Activated naive CD8-positive, alpha-beta T cell treated with anti-CD3 and anti-CD28 coated beads for 36 hours (primary cell): ENCODE data around the gene CP. TPM values are rescaled to one million over a fixed set of nuclear protein-coding genes. Genes with fewer than 3 reads are reported as not detected.
"Not testable (repeated sequence)": the region's sequence is repeated elsewhere in the genome, so short reads cannot be mapped to it uniquely, and the experiment has no call there.

ENCODE experiments used
- DNase-seq: peaks from one replicate; pipeline ENCODE4 v3.0.0; 2021
- H3K27ac Mint-ChIP-seq: one replicate; pipeline ENCODE4 v1.8.0; 2022; ENCODE audit warnings: mild to moderate bottlenecking, moderate library complexity, mixed read lengths
- H3K27me3 Mint-ChIP-seq: one replicate; pipeline ENCODE4 v1.8.0; 2022; ENCODE audit warnings: mild to moderate bottlenecking, mixed read lengths
- H3K36me3 Mint-ChIP-seq: one replicate; pipeline ENCODE4 v1.8.0; 2021; ENCODE audit warnings: mild to moderate bottlenecking, mixed read lengths
- H3K4me1 Mint-ChIP-seq: one replicate; pipeline ENCODE4 v1.8.0; 2021; ENCODE audit warnings: mixed read lengths
- H3K4me3 Mint-ChIP-seq: one replicate; pipeline ENCODE4 v1.8.0; 2022; ENCODE audit warnings: mild to moderate bottlenecking, moderate library complexity, mixed read lengths
- H3K9me3 Mint-ChIP-seq: one replicate; pipeline ENCODE4 v1.8.0; 2022; ENCODE audit warnings: mixed read lengths
- total RNA-seq, 2 experiments: library from RNA; stranded (reverse); gene quantifications; one replicate each; pipeline ENCODE4 v1.2.3, GENCODE V29; 2021

The CP gene
- total RNA-seq, 2 experiments from 2014 or later, result not detected

DNA sequence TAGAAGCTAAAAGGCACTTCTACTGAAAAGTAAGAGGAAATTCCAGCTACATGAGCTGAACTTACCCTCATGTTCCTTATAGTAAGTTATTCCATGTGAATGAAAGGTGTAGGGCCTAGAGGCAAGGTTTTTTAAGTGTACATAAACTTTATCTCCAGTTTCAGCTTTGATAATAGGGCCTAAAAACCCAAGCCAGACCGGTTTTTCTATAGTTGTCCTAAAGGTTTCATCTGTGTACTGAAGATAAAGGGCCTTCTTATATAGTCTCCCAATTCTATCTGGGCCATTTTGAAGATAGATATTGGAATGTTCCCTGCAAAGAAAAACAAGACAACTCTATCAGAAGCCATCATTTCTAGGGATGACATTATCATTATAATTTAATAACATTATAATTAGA lies 9.2 kb downstream of the CP start:
- Mint-ChIP-seq H3K36me3 (no peaks in the 10 kb centered on the region), H3K4me3 (no peak overlapping the region), H3K27me3 (no peaks in the 10 kb centered on the region), H3K4me1 (no peaks in the 10 kb centered on the region), H3K9me3 (no peaks in the 10 kb centered on the region), H3K27ac (no peak overlapping the region)
- DNase-seq, result no peak

DNA sequence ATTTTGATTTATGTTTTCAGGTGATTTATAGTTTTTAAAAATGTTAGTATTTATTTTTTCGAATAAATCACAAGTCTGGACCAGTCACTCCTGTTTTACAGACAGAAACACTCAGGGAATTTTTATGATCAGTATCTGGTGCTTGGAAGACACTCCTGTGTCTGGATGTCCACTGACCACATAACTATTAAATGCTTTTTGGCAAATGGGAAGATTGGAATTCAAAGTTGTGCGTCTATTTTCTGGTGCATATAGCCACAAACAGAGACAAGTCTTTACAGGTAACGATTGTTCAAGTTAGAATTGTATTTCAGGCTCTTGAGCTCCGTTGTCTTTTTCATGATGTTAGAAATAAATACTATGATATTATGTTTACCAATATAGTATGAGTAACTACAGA lies 12.2 kb downstream of the CP start:
- no peaks in the 10 kb centered on the region for H3K4me1 Mint-ChIP-seq
- peaks cover 18% of the 10 kb centered on the region for H3K27me3 Mint-ChIP-seq
- H3K36me3 Mint-ChIP-seq, result no peaks in the 10 kb centered on the region
- DNase-seq, result no peak
- H3K4me3 Mint-ChIP-seq, result no peak overlapping the region
- no peaks in the 10 kb centered on the region for H3K9me3 Mint-ChIP-seq
- no peak overlapping the region for H3K27ac Mint-ChIP-seq

DNA sequence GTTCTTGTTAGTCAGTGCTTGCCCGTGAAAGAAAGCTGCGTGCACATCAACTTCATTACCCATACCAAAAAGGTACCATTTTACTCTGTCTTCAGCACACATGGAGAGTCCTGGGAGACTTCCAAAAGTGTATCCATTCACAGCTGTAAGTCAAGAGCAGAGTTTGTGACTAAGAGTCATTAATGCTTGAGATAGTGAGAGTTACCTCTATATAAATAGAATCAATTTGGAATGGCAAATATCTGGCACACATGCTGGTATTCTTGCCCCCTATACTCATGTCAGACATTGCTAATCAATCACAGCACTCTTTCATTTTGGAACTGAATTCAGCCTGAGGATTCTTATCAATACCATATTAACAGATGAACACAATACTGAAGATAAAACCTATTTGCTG lies 14.2 kb downstream of the CP start:
- DNase-seq, result no peak
- Mint-ChIP-seq H3K4me3 (no peak overlapping the region), H3K27ac (no peak overlapping the region), H3K36me3 (no peaks in the 10 kb centered on the region), H3K9me3 (no peaks in the 10 kb centered on the region), H3K27me3 (peaks cover 25% of the 10 kb centered on the region), H3K4me1 (peaks cover 9% of the 10 kb centered on the region)

DNA sequence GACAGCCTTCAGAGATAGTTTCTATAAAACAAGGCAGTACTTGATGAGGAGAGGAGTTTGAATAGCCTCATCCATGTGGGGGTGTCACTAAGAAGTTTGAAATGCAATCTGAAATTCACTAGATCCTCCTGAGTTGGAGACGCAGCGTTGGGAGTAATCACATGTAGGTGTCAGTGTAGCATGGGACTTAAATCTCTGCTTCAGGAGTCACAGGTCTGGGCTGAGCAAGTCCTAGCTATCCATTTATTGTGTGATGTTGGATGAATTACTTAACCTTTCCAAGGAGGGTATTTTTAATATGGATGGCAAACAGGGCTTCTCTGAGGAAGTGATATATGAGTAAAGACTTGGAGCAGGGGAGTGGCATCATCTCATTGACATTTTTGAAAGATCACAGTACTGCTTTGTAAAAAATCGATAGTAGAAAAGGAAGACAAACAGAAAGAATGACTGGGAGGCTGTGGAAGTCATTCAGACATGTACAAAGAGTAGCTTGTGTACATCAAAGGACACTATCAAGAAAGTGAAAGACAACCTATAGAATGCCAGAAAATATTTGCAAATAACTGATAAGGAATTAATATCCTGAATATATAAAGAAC lies 17.1 kb downstream of the CP start:
- H3K36me3 Mint-ChIP-seq, result no peaks in the 10 kb centered on the region
- peaks cover 12% of the 10 kb centered on the region for H3K4me1 Mint-ChIP-seq
- H3K27me3 Mint-ChIP-seq, result peaks cover 32% of the 10 kb centered on the region
- no peak for DNase-seq
- no peak overlapping the region for H3K27ac Mint-ChIP-seq
- no peaks in the 10 kb centered on the region for H3K9me3 Mint-ChIP-seq
- H3K4me3 Mint-ChIP-seq, result no peak overlapping the region

DNA sequence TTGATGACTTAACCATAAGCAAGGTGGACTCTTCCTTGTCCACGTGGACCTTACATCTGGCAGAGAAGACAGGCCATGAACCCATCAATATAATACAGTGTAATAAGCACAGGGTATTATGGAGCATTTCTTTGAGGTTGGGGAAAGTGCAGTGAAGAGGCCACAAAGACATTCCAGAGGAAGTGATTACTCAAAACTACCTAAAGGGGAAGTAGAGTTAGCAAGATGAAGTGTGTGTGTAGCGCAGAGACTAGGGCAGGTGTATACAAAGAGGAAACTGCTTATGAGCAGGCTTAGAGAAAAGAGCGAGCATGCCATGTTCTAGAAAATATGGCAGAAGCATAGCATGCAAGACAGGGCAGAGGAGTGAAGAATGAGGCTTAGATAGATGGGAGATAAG lies 17.9 kb downstream of the CP start:
- H3K4me1 Mint-ChIP-seq, result peaks cover 12% of the 10 kb centered on the region
- H3K4me3 Mint-ChIP-seq, result no peak overlapping the region
- no peaks in the 10 kb centered on the region for H3K36me3 Mint-ChIP-seq
- peaks cover 34% of the 10 kb centered on the region for H3K27me3 Mint-ChIP-seq
- DNase-seq, result no peak
- H3K9me3 Mint-ChIP-seq, result no peaks in the 10 kb centered on the region
- H3K27ac Mint-ChIP-seq, result no peak overlapping the region

DNA sequence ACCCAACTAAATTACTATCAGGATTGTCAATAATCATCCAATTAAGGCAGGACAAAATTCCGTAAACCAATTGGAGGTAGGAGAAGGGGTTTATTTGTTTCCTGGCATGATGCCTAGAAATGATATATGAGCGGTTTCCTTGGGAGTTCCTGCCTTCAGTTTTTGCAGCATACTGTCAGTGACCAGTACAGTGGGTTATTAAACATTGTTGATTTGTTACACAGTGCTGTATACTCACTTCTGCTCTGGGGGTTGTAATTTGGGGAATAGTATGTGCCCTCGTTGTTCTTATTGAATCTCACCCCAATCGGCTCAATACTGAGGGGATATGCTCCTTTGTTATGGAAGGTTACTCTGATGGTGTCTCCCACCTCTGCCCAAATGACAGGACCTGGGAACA lies 22.2 kb downstream of the CP start:
- Mint-ChIP-seq H3K9me3 (no peaks in the 10 kb centered on the region), H3K4me1 (peaks cover 12% of the 10 kb centered on the region), H3K27ac (no peak overlapping the region), H3K36me3 (no peaks in the 10 kb centered on the region), H3K4me3 (no peak overlapping the region), H3K27me3 (peaks cover 20% of the 10 kb centered on the region)
- DNase-seq, result no peak

DNA sequence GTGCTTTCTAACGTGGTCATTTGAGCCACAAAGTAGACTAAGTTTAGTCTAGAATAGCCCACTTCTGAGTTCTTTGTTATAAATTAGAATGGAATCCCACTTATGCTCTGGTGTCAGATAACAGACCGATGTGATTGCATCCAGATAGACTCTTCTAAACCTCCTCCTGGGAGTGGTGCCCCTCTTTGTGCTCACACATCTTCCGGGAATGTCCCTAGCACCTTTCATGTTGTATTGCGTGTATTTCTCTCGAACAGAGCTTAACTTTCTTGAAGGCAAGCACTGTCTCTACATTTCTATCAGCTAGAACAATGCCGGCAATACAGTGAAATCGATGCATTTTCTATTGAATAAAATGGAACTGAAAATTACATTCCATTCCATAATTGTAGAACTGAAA lies 23.0 kb downstream of the CP start:
- H3K36me3 Mint-ChIP-seq, result no peaks in the 10 kb centered on the region
- no peaks in the 10 kb centered on the region for H3K9me3 Mint-ChIP-seq
- H3K27me3 Mint-ChIP-seq, result peaks cover 16% of the 10 kb centered on the region
- peaks cover 5% of the 10 kb centered on the region for H3K4me1 Mint-ChIP-seq
- DNase-seq, result no peak
- no peak overlapping the region for H3K27ac Mint-ChIP-seq
- no peak overlapping the region for H3K4me3 Mint-ChIP-seq

DNA sequence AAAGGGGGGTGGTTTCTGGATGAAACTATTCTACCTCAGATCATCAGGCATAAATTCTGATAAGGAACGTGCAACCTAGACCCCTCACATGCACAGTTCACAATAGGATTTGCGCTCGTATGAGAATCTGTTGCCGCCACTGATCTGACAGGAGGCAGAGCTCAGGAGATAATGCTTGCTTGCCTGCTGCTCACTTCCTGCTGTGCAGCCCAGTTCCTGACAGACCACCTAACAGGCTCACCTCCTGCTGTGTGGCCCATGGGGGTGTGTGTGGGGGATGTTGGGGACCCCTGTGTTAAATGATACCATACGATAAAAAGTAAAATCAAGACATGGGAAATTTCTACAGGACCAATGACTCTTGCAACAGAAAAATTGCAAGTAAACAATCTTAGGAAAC lies 24.0 kb downstream of the CP start:
- DNase-seq, result no peak
- peaks cover 3% of the 10 kb centered on the region for H3K4me1 Mint-ChIP-seq
- H3K4me3 Mint-ChIP-seq, result no peak overlapping the region
- no peak overlapping the region for H3K27ac Mint-ChIP-seq
- no peaks in the 10 kb centered on the region for H3K9me3 Mint-ChIP-seq
- H3K27me3 Mint-ChIP-seq, result peaks cover 14% of the 10 kb centered on the region
- H3K36me3 Mint-ChIP-seq, result no peaks in the 10 kb centered on the region

DNA sequence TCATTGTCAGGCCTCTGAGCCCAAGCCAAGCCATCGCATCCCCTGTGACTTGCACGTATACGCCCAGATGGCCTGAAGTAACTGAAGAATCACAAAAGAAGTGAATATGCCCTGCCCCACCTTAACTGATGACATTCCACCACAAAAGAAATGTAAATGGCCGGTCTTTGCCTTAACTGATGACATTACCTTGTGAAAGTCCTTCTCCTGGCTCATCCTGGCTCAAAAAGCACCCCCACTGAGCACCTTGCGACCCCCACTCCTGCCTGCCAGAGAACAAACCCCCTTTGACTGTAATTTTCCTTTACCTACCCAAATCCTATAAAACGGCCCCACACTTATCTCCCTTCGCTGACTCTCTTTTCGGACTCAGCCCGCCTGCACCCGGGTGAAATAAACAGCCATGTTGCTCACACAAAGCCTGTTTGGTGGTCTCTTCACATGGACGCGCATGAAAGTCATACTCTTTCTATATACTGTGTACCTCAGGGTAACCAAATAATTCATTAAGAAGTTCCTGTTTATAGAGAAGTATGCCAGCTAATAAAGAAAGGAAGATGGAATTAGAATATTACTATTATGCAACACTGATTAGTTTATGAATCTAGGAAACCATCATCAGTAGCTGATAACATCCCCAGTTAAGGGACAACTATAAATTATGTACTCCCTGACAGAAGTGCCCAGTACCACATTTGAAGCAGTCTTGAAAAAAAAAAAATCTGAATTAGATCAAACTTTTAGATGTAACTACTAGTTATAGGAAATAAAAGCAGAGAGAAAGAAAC lies 24.6 kb downstream of the CP start:
- not testable (repeated sequence) for H3K4me3 Mint-ChIP-seq, H3K36me3 Mint-ChIP-seq, H3K4me1 Mint-ChIP-seq, H3K27ac Mint-ChIP-seq, DNase-seq, H3K9me3 Mint-ChIP-seq
- H3K27me3 Mint-ChIP-seq, result peaks cover 13% of the 10 kb centered on the region

DNA sequence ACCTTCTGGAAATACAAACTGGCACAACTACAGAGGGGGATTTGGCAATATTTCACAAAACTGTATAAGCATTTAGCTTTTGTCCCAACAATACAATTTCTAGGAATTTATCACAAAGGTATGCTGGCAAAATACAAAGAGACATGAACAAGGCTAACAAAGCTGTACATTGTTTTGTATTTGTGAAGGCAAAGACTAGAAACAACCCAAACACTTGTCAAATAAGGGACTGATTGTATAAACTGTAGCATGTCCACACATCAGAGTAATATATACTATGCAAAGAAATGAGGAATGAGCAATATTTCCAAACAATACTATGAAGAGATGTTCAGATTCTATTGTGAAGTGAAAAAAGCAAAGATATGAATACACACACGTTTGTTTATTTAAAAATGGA lies 26.4 kb downstream of the CP start:
- peaks cover 16% of the 10 kb centered on the region for H3K27me3 Mint-ChIP-seq
- H3K27ac Mint-ChIP-seq, result no peak overlapping the region
- H3K4me3 Mint-ChIP-seq, result no peak overlapping the region
- no peaks in the 10 kb centered on the region for H3K9me3 Mint-ChIP-seq
- no peaks in the 10 kb centered on the region for H3K36me3 Mint-ChIP-seq
- DNase-seq, result no peak
- no peaks in the 10 kb centered on the region for H3K4me1 Mint-ChIP-seq

DNA sequence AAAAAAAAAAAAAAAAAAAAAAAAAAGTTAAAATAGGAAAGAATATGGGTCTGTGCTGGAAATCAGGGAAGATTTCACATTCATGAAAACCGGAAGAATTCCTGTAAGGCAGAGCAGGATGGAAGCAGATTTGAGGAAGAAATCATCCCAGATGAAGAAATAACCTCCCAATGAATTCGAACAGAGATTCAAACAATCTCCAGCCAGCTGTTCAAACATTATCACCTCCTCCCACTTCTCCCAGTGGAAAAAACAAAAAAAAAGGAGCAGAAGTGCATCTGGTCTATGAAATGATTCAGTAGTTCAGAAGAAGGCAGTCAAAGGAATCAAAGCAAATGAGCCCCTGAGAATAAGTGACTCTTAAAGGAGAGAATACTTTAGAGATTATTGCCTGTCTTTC lies 33.1 kb downstream of the CP start:
- H3K9me3 Mint-ChIP-seq, result no peaks in the 10 kb centered on the region
- H3K4me3 Mint-ChIP-seq, result no peak overlapping the region
- H3K27ac Mint-ChIP-seq, result no peak overlapping the region
- DNase-seq, result no peak
- peaks cover 14% of the 10 kb centered on the region for H3K27me3 Mint-ChIP-seq
- peaks cover 2% of the 10 kb centered on the region for H3K36me3 Mint-ChIP-seq
- no peaks in the 10 kb centered on the region for H3K4me1 Mint-ChIP-seq

DNA sequence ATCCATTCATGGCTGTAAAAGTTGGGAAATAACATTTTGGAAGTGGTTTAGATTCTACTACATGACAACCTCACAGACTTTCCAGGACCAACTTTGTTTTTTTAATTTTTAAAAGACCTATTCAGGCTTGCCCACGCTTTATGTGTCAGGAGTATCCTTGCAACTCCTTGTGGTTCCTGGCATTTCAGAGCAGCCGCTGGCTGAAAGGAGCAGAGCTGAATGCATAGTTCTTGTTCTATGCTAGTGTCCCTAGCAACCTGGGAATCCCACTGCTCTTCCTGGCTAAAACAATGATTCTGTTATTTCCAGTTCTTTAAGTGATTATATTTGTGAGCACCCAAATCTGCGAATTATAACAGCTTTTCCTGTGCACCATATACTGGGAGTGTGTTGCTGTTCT lies 34.9 kb downstream of the CP start:
- no peaks in the 10 kb centered on the region for H3K4me1 Mint-ChIP-seq
- H3K27ac Mint-ChIP-seq, result no peak overlapping the region
- no peak for DNase-seq
- H3K27me3 Mint-ChIP-seq, result peaks cover 14% of the 10 kb centered on the region
- H3K36me3 Mint-ChIP-seq, result peaks cover 2% of the 10 kb centered on the region
- no peak overlapping the region for H3K4me3 Mint-ChIP-seq
- no peaks in the 10 kb centered on the region for H3K9me3 Mint-ChIP-seq

DNA sequence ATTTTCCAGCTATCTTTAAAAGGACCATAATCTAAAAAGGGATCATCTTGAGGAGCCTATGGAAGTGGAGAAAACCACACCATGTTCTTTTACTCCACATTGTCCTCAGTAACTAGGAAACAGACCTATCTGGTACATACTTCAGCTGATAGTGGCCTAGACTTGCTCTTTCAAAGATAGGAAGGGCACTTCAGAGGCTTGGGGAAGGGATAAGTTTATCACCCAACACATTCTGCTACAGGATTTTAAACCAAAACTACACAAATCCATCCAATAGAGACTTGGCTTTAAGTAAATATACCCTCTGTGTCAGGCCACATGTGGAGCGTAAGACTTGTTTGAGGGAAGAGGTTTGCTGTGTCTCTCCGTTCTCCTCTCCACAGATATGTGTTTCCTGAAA lies 35.4 kb downstream of the CP start:
- Mint-ChIP-seq H3K27me3 (peaks cover 13% of the 10 kb centered on the region), H3K9me3 (no peaks in the 10 kb centered on the region), H3K4me1 (no peaks in the 10 kb centered on the region), H3K4me3 (no peak overlapping the region), H3K27ac (no peak overlapping the region), H3K36me3 (peaks cover 2% of the 10 kb centered on the region)
- no peak for DNase-seq

DNA sequence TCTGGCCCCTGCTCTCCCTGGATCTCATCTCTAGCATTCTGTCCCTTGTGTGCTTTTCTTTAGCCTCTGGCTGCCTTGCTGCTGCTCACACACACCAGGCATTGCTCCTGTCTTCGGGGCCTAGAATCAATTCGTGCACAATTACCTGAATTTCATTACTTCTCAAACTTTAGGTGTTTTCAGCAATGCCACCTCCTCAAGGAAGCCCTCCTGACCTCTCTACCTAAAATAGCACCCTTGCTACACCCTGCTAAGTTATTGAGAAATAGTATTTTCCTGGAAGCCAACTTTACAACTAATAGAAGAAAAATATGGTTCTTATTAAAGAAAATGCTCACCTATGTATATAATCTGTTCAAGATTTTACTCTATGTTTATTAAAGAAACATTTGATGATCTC lies 40.4 kb downstream of the CP start:
- H3K9me3 Mint-ChIP-seq, result no peaks in the 10 kb centered on the region

DNA sequence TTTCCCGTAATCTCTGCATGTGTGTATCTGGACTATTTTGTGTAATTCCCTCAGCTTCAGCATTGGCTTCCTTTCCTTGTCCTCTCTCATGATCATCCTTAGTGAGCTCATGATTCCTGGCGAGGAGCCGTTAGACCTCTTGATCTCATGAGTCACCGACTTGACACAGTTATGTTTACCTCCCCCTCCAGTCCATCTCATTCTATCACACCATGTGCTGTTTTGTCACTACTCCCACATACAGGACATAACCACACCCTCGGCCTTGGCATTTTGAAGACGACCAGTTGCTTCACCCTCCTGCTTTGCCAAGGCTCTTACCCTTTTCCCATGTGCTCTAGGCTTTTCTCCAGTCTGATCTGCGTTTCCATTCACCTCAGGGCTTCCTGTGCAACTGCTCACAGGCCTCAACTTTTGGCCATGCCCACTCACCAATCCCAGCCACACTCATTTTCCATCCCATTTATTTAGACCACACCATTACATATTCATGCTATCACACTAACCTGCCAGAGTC lies 41.5 kb downstream of the CP start:
- no peak for DNase-seq
- H3K9me3 Mint-ChIP-seq, result no peaks in the 10 kb centered on the region
- no peaks in the 10 kb centered on the region for H3K27me3 Mint-ChIP-seq
- H3K36me3 Mint-ChIP-seq, result peaks cover 8% of the 10 kb centered on the region
- H3K4me3 Mint-ChIP-seq, result no peak overlapping the region
- H3K4me1 Mint-ChIP-seq, result peaks cover 2% of the 10 kb centered on the region
- no peak overlapping the region for H3K27ac Mint-ChIP-seq

More for the DNA sequence above, 40.4 kb downstream of the CP start:
- Mint-ChIP-seq H3K36me3 (peaks cover 6% of the 10 kb centered on the region), H3K27me3 (no peaks in the 10 kb centered on the region), H3K27ac (no peak overlapping the region), H3K4me1 (no peaks in the 10 kb centered on the region), H3K4me3 (no peak overlapping the region)
- no peak for DNase-seq

DNA sequence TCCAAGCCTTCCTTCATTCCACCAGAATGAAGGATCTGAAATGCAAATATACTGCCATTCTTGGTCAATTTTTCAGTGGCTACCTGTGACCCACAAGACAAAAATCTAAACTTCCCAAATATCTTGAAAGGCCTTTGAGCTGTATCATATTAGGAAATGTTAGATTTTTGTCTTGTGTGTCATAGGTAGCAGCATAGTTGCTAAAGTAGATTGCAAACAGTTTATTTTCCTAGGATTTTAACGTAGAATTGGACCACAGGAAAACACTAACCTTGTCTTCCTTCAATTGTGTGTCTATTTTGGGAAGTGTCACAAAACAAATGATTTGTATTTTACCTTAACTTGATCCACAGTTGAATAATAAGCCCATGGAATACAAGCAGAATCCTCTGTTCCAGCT lies 42.4 kb downstream of the CP start:
- H3K27ac Mint-ChIP-seq, result no peak overlapping the region
- H3K9me3 Mint-ChIP-seq, result no peaks in the 10 kb centered on the region
- peaks cover 9% of the 10 kb centered on the region for H3K4me1 Mint-ChIP-seq
- no peak overlapping the region for H3K4me3 Mint-ChIP-seq
- peaks cover 6% of the 10 kb centered on the region for H3K36me3 Mint-ChIP-seq
- no peaks in the 10 kb centered on the region for H3K27me3 Mint-ChIP-seq
- no peak for DNase-seq
